WTC11 (cell line): ENCODE results near the gene HLA-DRB5.

Source experiments
- ATF3 ChIP-seq: sonication (generic); formaldehyde crosslinking; conservative IDR thresholded peaks from 2 replicates; pipeline ENCODE4 v1.8.1; 2022; ENCODE audit warnings: mild to moderate bottlenecking, missing genetic modification reagents
- CTCF ChIP-seq: fragments of 200-600 bp; IDR thresholded peaks from 2 replicates; pipeline ENCODE4 v1.8.0; 2022; ENCODE audit warnings: antibody characterized with exemption
- ESRRA ChIP-seq: sonication (generic); formaldehyde crosslinking; IDR thresholded peaks from 2 replicates; pipeline ENCODE4 v1.8.1; 2022; ENCODE audit warnings: mild to moderate bottlenecking, missing genetic modification reagents, borderline replicate concordance
- FOXP1 ChIP-seq: sonication (generic); formaldehyde crosslinking; IDR thresholded peaks from 2 replicates; pipeline ENCODE4 v1.8.0; 2022; ENCODE audit warnings: missing genetic modification reagents, mild to moderate bottlenecking, moderate library complexity, borderline replicate concordance
- GABPB1 ChIP-seq: sonication (generic); formaldehyde crosslinking; IDR thresholded peaks from 2 replicates; pipeline ENCODE4 v1.8.1; 2023; ENCODE audit warnings: mild to moderate bottlenecking, missing genetic modification reagents
- JUN ChIP-seq: sonication (generic); formaldehyde crosslinking; IDR thresholded peaks from 2 replicates; pipeline ENCODE4 v1.8.0; 2023; ENCODE audit warnings: mild to moderate bottlenecking, missing genetic modification reagents
- MLX ChIP-seq: sonication (generic); formaldehyde crosslinking; IDR thresholded peaks from 2 replicates; pipeline ENCODE4 v1.8.1; 2023; ENCODE audit warnings: mild to moderate bottlenecking, missing genetic modification reagents, moderate library complexity
- RORB ChIP-seq: fragments of 250-450 bp; sonication (Bioruptor Pico); IDR thresholded peaks from 2 replicates; pipeline ENCODE4 v1.9.0; 2021; ENCODE audit warnings: mild to moderate bottlenecking
- SMAD4 ChIP-seq: sonication (generic); formaldehyde crosslinking; IDR thresholded peaks from 2 replicates; pipeline ENCODE4 v1.8.0; 2022; ENCODE audit warnings: mild to moderate bottlenecking, missing genetic modification reagents
- TCF7 ChIP-seq: sonication (generic); formaldehyde crosslinking; IDR thresholded peaks from 2 replicates; pipeline ENCODE4 v1.8.0; 2022; ENCODE audit warnings: mild to moderate bottlenecking, low read depth, missing genetic modification reagents, moderate library complexity
- TEAD1 ChIP-seq: sonication (generic); formaldehyde crosslinking; IDR thresholded peaks from 2 replicates; pipeline ENCODE4 v1.8.0; 2022; ENCODE audit warnings: mild to moderate bottlenecking, missing genetic modification reagents
- ZNF121 ChIP-seq: sonication (generic); formaldehyde crosslinking; IDR thresholded peaks from 2 replicates; pipeline ENCODE4 v1.8.0; 2023; ENCODE audit warnings: missing genetic modification reagents
- TF ChIP-seq, protein P1 (sequence below): sonication (generic); formaldehyde crosslinking; IDR thresholded peaks from 2 replicates; pipeline ENCODE4 v1.8.0; 2022; ENCODE audit warnings: mild to moderate bottlenecking, missing genetic modification reagents

DNA sequence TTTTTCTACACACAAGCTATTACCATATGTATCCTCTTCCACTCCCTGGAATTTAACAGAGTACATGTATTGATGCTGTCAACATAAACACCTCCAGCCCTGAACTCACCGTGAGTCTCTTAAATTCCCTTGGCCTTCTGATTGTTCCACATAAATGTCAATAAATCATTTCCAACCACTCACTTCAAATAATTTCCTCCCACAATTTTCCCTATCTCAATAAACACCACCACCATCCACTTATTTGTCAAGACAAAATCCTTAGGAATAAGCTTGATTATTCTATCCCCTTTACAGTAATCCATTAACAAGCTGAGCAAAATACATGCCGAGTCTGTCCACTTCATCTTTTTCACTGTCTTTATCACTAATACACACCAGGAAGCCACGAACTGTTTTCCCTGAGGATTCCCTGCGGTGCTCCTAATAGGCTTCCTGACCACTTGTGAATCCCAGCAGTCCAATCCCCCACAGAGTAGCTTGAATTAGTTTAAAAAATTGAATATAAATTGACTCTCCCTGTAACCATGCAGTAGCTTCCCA lies 40.3 kb upstream of the HLA-DRB5 start:
- TF ChIP-seq CTCF = no peak
- TF ChIP-seq MLX (CRISPR knock-in tag) = no peak
- TF ChIP-seq JUN (CRISPR knock-in tag) = no peak
- TF ChIP-seq, protein P1, sequence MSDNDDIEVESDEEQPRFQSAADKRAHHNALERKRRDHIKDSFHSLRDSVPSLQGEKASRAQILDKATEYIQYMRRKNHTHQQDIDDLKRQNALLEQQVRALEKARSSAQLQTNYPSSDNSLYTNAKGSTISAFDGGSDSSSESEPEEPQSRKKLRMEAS (CRISPR knock-in tag) = no peak
- TF ChIP-seq ZNF121 = no peak
- TF ChIP-seq RORB (CRISPR knock-in tag) = no peak
- TF ChIP-seq TEAD1 = no peak
- TF ChIP-seq FOXP1 (CRISPR knock-in tag) = no peak
- TF ChIP-seq SMAD4 (CRISPR knock-in tag) = no peak
- no peak for TF ChIP-seq ESRRA (CRISPR knock-in tag)
- TF ChIP-seq GABPB1 = no peak
- no peak for TF ChIP-seq TCF7 (CRISPR knock-in tag)
- no peak for TF ChIP-seq ATF3 (CRISPR knock-in tag)
